ENCODE results near the gene PRLH.

Gene PRLH

DNA sequence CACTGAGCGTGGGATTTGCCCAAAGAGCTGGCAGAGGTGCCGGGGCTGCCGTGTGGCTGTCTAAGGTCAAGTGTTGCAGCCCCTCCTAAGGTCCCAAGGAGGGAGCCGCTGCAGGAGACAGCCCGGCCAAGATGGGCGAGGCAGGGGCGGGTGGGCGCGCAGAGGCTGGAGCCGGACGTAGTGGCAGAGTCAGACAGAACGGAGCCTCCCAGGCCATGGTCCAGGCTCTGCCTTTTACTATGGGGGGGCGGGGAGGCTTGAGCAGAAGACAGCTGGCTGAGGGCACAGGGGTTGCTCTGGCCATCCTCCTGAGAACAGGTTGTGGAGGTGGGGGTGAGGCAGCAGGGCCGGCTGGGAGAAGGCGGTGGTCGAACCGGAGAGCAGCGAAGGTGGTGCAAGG, 27.5 kb upstream of the PRLH start:
- in situ Hi-C loops (cut with HindIII; ENCODE audit: low sequenced_read_pairs) = no loop called here

DNA sequence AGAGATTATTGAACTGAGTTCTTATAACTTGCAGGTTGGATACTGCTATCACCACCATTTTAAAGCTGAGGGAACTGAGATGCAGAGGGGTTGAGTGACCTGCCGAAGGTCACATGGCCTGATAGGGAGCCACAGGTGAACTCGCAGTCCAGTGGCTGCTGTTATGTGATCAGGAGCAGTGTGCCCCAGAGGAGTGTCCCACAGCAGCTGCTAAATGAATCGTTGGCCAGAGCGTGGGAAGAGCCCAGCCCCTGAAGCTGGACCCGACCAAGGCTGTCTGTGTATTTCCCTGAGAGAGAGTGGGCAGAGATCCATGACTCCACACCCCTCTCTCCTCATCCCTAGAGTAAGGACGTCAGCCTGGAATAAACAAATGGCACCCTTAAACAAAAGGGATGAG, 26.7 kb upstream of the PRLH start:
- in situ Hi-C loops (cut with HindIII; ENCODE audit: low sequenced_read_pairs) = no loop called here

DNA sequence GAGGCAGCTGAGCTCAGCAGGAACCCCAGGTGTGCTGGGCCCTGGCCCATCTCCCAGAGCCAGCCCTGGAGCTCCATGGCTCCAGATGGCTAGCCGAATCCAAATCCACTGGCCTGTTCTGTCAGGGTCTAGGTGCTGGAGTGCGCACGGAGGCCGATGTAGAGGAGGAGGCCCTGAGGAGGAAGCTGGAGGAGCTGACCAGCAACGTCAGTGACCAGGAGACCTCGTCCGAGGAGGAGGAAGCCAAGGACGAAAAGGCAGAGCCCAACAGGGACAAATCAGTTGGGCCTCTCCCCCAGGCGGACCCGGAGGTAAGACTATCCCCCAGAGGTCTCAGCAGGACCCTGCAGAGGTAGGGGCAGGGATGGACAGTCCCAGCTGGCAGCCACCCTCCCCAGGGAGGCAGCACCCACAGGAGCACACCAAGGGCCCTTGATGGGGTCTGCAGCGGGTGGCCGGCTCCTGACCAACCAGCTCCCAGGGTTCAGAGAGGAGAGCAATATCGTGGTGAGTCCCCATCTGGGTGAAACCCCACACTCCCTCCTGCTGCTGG, 26.1 kb upstream of the PRLH start:
- in situ Hi-C loops (cut with HindIII; ENCODE audit: low sequenced_read_pairs) = no loop called here

DNA sequence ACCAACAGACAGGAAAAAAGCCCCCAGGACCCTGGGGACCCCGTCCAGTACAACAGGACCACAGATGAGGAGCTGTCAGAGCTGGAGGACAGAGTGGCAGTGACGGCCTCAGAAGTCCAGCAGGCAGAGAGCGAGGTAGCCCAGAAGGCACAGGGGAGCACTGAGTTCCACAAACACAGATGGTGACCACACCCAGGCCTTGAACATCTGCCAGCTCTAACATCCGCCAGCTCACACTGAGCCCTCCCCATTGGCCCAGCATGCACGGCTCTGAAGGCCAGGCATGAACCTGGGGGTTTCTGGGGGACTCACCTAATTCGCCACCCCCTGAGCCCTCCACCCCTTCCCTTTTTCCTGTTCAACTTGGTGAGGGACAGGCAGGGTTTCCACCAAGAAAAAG, 25.6 kb upstream of the PRLH start:
- in situ Hi-C loops (cut with HindIII; ENCODE audit: low sequenced_read_pairs) = no loop called here

DNA sequence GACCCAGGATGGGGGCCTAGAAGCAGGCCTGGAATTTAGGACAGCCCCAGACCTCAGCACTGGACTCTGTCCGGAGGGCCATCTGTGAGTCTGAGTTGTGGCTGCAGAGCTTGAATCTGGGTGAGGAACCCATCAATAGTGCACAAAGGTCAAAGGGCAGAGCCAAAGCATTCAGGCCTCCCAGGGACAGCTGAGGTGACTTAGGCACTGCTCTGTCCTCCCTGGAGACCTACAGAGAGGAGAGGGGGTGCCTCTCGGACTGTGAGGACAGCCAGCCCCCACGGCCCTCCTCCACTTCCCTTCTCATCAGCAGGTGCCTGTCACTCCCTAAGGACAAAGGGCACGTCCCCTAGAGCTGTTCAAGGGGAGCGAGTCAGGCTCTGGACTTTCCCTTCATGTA, 25.1 kb upstream of the PRLH start:
- in situ Hi-C loops (cut with HindIII; ENCODE audit: low sequenced_read_pairs) = no loop called here

DNA sequence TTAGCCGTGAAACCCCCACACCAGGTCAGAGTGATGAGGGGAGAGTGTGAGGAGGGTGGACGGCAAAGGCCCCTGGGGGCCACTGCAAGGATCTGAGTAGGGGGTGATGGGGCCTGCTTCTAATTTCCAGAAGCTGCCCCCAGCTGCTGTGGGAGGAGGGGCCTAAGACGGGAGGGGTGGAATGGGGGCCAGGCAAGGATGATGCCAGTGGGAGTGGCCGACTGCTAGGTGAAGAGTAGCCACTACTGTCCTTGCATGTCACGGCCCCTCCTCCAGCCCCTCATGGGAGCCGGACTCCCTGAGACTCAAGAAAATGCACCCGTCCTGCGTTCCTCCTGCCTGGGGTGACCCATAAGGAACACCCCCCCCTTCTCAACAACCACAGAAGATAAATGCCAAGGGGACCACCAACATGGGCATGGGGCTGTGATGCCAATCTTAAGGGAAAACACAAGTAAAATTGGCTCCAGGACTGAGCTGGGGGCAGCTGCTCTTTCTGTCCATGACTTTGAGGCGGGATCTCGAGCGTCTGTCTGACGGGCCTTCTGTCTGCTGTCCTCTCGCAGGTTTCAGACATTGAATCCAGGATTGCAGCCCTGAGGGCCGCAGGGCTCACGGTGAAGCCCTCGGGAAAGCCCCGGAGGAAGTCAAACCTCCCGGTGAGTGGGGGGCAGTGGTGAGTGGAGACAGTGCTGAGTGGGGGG, 24.2 kb upstream of the PRLH start:
- in situ Hi-C loops (cut with HindIII; ENCODE audit: low sequenced_read_pairs) = no loop called here

DNA sequence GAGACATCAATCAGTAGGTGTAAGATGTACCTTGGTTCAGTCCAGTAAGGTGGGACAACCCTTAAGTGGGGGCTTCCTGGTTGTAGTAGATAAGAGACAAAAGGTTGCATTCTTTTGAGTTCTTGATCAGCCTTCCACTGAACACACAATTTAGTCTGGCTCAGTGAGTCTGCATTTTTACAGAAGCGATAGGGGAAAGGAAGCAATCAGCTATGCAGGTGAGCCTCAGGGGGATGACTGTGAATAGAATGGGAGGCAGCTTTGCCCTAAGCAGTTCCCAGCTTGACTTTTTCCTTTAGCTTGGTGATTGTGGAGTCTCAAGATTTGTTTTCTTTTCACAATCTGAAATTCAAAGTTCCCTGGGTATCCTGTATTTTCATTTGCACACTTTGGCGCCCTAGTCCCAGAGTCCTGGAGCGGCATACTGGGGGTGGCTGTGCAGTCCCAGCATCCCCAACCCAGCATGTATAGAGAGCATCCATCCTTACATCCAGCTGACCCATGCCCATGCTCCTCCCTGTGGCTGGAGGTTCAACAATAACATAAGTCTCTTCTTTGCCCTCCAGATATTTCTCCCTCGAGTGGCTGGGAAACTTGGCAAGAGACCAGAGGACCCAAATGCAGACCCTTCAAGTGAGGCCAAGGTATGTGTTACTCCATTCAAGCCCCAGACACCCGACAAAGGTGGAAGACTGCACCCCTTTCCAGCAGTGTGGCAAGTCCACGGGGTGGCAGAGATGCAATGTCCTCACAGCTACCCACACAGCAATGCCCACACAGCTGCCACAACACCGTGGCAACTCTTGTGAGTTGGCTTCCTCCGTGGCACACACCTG, 20.1 kb upstream of the PRLH start:
- in situ Hi-C loops (cut with HindIII; ENCODE audit: low sequenced_read_pairs) = no loop called here

DNA sequence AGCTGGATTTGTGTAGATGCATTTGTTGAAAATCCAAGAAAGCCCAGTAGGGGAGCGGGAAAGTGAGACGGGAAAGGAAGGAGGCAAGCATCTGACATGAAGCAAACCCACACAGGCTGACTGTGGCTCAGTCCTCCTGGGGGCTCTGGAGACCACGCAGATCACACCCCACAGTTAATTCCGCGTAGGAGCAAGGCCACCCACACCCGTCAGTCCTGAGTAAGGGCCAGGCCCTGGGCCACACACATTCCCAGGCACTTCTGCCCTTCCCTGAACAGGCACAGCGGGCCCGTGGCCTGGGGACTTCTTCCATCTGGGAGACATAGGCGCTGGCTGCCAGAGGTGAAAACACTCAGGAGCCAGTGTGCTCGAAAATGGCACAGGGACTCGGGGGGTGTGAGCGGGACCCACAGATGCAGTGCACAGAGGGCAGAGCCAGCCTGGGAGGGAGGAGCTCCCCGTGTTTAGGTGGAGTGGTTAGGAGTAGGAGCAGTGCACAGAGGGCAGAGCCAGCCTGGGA, 19.4 kb upstream of the PRLH start:
- in situ Hi-C loops (cut with HindIII; ENCODE audit: low sequenced_read_pairs) = no loop called here

DNA sequence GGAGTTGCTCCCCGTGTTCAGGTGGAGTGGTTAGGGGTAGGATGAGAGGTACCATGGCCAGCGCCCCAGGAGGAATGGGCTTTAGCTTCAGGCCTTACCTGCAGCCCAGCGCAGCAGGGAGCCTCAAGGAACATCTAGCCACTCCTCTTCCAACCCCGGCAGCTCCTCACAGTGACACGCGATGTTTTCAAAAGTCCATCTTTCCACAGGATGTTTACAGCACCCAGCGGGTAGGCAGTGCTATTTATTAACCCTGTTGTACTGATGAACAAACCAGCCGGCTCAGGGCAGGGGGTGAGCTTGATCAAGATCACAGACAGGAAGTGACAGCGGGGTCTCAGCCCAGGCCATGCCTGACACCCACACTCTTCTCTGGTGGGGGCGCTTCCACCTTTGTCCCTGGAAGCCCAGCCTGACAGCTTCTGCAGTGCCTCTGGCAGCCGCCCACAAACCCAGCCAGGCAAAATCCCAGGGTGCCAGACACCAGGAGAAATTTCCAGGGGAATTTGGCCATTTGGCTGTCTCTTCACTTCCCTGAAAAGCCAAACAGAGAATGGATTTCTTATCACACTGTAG, 18.4 kb upstream of the PRLH start:
- in situ Hi-C loops (cut with HindIII; ENCODE audit: low sequenced_read_pairs) = no loop called here

DNA sequence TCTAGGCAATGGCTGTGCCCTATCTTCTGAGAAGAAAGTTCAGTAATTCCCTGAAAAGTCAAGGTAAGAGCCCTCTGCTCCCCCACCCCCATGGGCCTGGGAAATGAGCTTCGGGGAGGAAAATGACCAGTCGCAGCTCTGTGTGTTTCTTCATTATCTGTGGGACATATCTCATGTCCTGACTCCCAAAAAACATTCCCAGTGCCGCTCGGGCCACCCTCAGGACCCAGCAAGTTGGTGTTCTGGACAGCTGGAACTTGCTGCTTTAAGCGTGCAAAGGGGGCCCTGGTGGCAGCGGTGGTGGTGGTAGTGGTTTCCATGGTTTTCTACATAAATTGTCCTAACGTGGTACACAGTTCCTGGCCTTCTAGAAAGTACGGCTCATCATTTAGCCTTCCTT, 17.2 kb upstream of the PRLH start:
- in situ Hi-C loops (cut with HindIII; ENCODE audit: low sequenced_read_pairs) = no loop called here

DNA sequence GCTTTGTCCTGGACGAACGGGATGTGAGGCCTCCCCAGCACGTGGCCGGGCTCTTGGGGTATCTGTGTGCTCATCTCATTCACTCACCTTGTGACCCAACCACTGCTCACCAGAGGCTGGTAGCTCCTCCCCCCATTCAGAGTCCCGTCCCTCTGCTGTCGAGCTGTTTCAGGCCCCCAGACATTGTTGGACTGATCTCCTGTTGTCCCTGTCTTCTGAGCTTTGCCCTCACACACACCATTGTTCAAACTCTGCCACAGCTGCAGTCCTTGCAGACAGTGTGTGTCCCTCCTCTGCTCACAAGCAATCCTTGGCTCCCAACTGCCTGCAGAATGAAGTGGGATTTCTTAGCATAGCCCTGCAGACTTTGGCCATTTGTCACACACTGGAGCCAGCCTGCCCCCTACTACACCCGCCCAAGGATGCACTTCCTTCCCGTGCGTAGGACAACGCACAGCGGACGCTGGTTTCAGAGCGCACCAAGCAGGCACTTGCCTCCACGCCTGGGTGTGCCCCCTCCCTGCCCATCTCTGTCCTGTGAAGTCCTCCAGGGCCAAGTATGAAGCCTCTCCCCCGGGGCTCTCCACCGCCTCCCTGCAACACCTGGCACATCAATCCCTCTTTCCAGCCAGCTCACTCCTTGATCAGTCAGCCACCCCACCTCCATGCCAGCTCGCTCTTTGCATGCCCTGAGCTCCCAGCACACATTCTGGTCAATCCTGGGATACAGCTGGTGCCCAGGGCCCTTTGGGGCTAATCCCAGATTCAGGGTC, 16.5 kb upstream of the PRLH start:
- in situ Hi-C loops (cut with HindIII; ENCODE audit: low sequenced_read_pairs) = no loop called here

DNA sequence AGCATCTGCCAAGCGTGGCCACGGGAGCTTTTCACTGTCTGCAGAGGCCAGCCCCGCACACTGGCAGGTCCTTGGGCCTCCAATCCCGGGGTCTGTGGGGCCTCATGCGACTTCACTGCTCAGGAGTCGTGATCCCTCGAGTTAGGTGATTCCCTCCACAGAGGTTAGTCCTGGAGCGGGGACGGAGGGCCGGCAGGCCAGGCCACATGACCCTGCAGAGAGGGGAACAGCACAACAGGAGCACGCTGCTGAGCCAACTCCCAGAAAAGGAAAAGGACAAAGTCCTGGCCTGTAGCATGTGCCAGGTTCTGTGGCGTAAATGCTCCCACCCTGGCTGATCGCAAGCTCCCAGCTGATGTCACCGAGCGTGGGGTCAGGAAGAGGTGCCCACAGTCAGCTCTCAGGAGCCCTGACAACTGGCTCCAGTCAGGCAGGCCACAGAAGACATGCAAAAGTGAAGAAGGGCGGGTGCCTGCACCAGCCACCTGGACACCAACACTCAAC, 15.3 kb upstream of the PRLH start:
- in situ Hi-C loops (cut with HindIII; ENCODE audit: low sequenced_read_pairs) = no loop called here

DNA sequence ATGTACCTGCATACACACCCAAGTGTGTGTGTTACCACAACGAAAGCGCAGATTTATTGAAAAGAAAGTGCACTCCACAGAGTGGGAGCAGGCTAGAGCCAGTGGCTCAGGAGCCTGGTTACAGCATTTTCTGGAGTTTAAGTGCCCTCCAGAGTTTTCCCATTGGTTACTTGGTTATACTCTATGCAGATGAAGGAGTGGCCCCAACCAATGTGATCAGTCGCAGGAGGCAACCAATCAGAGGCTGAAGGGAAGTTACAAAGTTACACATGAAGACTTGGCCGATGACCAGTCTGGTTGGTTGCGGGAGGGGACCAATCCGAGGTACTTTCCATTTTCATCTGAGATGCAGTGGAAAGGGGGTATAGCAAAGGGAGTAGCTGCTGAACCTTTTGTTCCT, 13.5 kb upstream of the PRLH start:
- in situ Hi-C loops (cut with HindIII; ENCODE audit: low sequenced_read_pairs) = no loop called here

DNA sequence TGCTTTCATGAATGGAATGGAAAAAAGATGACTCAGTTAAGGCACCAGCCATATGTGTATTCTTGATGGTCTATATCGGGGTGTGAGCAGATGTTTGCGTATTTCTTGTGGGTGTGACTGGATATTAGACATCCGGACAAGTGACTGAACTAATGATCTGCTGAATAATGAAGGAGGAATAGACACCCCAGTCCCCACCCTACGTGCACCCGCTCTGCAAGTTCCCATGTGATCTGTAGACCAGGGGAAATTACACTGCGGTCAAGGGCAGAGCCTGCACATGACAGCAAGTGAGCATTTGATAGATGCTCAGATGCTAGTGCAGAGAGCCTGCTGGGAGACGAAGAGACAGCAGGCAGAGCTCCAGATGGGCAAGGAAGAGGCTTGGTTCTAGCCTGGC, 12.4 kb upstream of the PRLH start:
- in situ Hi-C loops (cut with HindIII; ENCODE audit: low sequenced_read_pairs) = no loop called here

DNA sequence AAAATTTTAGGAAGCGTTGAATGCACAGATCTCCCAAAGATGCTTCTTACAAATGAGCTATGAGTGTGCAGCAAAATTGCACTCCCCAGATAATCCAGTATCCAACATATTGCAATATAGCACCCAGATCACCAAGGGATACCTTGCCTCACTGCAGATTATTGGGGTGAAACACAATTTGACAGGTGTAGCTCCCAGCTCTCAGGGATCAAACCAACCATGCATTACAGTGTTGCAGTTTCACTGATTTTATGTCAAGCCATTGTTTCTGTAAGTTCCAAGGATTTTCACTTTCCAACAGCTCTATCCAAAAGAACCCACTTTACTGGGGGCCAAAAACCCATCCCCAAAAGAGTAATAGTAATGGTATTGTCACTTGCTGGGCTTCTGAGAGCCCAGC, 10.8 kb upstream of the PRLH start:
- in situ Hi-C loops (cut with HindIII; ENCODE audit: low sequenced_read_pairs) = no loop called here

DNA sequence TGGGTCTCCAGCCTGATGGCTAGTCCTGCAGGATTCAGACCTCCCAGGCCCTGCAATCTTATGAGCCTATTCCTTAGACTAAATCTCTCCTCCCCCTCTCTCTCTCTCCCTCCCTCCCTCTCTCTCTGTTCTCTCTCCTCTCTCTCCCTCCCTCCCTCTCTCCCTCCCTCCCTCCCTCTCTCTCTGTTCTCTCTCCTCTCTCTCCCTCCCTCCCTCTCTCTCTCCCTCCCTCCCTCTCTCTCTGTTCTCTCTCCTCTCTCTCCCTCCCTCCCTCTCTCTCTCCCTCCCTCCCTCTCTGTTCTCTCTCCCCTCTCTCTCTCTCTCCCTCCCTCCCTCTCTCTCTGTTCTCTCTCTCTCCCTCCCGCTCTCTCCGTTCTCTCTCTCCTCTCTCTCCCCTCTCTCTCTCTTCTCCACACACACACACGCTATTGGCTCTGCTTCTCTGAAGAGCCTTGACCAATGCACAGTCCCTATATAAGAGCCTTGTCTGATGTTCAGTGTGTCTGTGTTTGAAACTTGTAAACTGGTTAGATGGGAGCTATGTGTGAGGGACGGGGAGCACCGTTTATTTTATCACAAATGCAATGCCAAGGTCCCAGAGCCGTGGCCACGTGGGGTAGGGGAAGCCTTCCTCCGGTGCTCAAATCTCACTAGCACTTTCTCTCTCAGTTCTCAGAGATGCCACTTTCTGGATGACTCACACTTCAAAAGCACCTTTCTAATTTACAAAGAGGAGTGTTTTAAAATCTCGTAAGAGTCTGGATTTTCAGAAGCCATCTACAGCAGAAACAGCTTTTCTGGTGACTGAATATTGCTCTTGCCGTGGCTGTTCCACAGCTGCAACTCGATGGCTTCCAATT, 9.4 kb upstream of the PRLH start:
- in situ Hi-C loops (cut with HindIII; ENCODE audit: low sequenced_read_pairs) = no loop called here

DNA sequence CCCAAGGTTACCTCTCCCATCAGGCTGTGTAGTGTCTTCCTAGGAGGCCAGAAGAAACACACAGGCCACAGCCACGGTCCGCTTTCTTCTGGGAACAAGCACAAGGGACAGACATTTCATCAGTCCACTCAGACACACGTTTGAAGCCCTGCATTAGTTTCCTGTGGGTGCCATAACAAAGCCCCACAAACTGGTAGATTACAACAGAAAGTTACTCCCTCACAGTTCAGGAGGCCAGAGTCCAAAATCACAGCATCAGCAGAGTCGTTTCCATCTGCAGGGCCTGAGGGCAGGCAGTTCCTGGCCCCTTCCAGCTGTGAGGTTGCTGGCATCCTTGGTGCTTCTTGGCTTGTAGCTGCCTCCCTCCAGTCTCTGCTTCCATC, 8.8 kb upstream of the PRLH start:
- in situ Hi-C loops (cut with HindIII; ENCODE audit: low sequenced_read_pairs) = no loop called here

DNA sequence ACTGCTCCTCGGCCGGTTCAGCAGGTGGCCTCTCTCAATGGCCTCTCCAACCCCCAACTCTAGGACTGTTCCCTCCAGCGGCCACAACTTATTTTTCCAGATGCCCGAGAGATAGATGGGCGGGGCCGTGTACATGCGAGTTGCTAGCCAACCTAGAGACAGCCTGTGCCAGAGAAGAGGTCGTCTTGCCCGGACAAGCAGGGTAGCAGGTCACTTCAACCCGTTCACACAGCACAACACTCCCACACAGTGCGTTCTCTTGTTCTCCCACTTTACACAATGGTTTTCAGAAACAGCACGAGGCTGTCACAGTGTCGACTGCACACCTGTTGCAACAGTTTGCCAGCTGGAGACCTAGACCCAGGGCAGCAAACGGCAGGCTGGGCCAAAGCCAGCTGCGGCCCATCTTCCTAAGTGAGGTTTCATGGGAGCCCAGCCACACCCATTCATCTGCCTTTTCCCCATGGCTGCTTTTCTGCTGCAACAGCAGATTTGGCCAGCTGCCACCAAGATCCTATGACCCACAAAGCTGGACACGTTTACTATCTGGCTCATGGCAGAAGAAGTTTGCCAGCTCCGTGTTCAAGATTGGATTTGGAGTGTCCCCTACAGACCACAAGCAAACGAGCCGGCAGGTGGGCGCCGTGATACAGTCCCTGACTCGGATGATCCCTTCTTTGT, 7.3 kb upstream of the PRLH start:
- in situ Hi-C loops (cut with HindIII; ENCODE audit: low sequenced_read_pairs) = no loop called here

DNA sequence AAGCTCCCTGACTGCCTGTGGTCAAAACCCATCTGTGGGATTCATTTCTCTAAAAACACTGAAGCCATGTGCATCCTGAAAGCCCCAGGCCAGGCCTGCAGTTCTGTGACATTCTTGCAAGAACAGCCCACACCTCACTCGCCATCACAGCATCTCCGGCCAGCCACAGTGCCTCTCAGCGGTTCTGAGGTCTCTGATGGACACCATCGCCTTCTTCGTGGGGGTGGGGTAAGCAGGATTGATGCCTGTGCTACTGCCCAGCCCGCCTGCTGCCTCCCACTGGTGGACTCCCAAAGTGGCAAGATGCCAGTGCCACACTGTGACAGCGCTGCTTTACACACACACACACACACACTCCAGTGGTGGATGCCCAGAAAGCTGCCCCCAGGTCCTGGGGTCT, 5.2 kb upstream of the PRLH start:
- in situ Hi-C loops (cut with HindIII; ENCODE audit: low sequenced_read_pairs) = loop anchor here (5.0 kb wide), 3 partner anchors 69 to 419 kb away; partner anchors contain the start of gene COL6A3
